Breast epithelium (tissue), 4 donors: Measurements from ENCODE around the gene RPAP2. TPM values are rescaled to one million over a fixed set of nuclear protein-coding genes. Genes with fewer than 3 reads are reported as not detected.

Experiments
- DNase-seq, 2 donors: peaks; one replicate each; pipeline ENCODE4 v3.0.0-alpha.2; 2019; ENCODE audit warnings: low spot score in 2 of 2
- H3K27ac ChIP-seq, 2 donors: fragments of 200-600 bp; sonication (generic) in 1 of 2; one replicate each; pipeline ENCODE4 v1.5.1; 2016 to 2019; ENCODE audit warnings: mild to moderate bottlenecking in 1 of 2
- H3K27me3 ChIP-seq, 2 donors: fragments of 200-600 bp; sonication (generic) in 1 of 2; one replicate each; pipeline versions ENCODE4 v1.5.1 to v1.6.0; 2017 to 2019; ENCODE audit warnings: control low read depth in 1 of 2, mild to moderate bottlenecking in 1 of 2
- H3K36me3 ChIP-seq: fragments of 200-600 bp; one replicate; pipeline ENCODE4 v1.5.1; 2019
- H3K4me1 ChIP-seq, 2 donors: fragments of 200-600 bp; sonication (generic); one replicate each; pipeline ENCODE4 v1.5.1; 2016 to 2019; ENCODE audit warnings: control low read depth in 1 of 2
- H3K4me3 ChIP-seq, 3 donors: fragments of 200-600 bp; sonication (generic); 1 replicate in 2 of 3; 2 replicates in 1 of 3; pipeline ENCODE4 v1.5.1; 2016 to 2019; ENCODE audit warnings: mild to moderate bottlenecking in 3 of 3, moderate library complexity in 2 of 3
- H3K9me3 ChIP-seq, 2 donors: fragments of 200-600 bp; sonication (generic) in 1 of 2; one replicate each; pipeline ENCODE4 v1.5.1; 2016 to 2019; ENCODE audit warnings: control low read depth in 1 of 2
- CTCF ChIP-seq, 3 donors: fragments of 450-650 bp; IDR thresholded peaks; one replicate each; pipeline ENCODE4 v1.5.1; 2016 to 2017; ENCODE audit warnings: antibody characterized with exemption in 3 of 3, mild to moderate bottlenecking in 3 of 3, moderate library complexity in 3 of 3
- POLR2A ChIP-seq: fragments of 450-650 bp; IDR thresholded peaks from one replicate; pipeline ENCODE4 v1.6.1; 2016; ENCODE audit warnings: antibody characterized with exemption, mild to moderate bottlenecking, moderate library complexity
- POLR2AphosphoS5 ChIP-seq, 3 donors: sonication (generic); formaldehyde crosslinking; IDR thresholded peaks; one replicate each; pipeline ENCODE4 v1.6.1; 2017; ENCODE audit warnings: antibody characterized with exemption in 3 of 3
- intact Hi-C: fragments of 100-400 bp; cut with DNase I; formaldehyde crosslinking; loops from one replicate; pipeline ENCODE4 v1.15.1; 2023; ENCODE audit warnings: low total_unique reads
- total RNA-seq, 3 donors: library from RNA; depleted of rRNA; stranded (reverse); fragments of >200 nt; gene quantifications; one replicate each; pipeline ENCODE4 v1.1.0, GENCODE V29; 2016

RPAP2 gene
- total RNA-seq, 3 donors from 2014 or later: 7.8 to 14.7 (median 12.3) TPM

GRCh38 chr1:92365378-92366039, 66.7 kb downstream of the RPAP2 start:
- H3K27ac ChIP-seq: no peak overlapping the region
- no peak for DNase-seq
- H3K4me1 ChIP-seq: no peaks in the 10 kb centered on the region
- H3K4me3 ChIP-seq: no peak overlapping the region
- no peaks in the 10 kb centered on the region for H3K9me3 ChIP-seq
- H3K27me3 ChIP-seq: no peaks in the 10 kb centered on the region
- intact Hi-C loops: no loop called here
- no peaks in the 10 kb centered on the region for H3K36me3 ChIP-seq
- TF ChIP-seq POLR2AphosphoS5 (IDR thresholded peaks at IDR 0.05) (no peak), POLR2A (no peak), CTCF (IDR thresholded peaks at IDR 0.05) (no peak)

- DNase-seq: no peak
- no peak for TF ChIP-seq POLR2A
- TF ChIP-seq POLR2AphosphoS5 (IDR thresholded peaks at IDR 0.05): no peak
- no peak for TF ChIP-seq CTCF (IDR thresholded peaks at IDR 0.05)
- no peaks in the 10 kb centered on the region for H3K27me3 ChIP-seq
- no peaks in the 10 kb centered on the region for H3K4me1 ChIP-seq
- intact Hi-C loops: no loop called here
- no peaks in the 10 kb centered on the region for H3K9me3 ChIP-seq
- no peak overlapping the region for H3K4me3 ChIP-seq
- no peaks in the 10 kb centered on the region for H3K36me3 ChIP-seq
- H3K27ac ChIP-seq: no peak overlapping the region
Observed at GRCh38 chr1:92366040-92366395, 67.2 kb downstream of the RPAP2 start.

GRCh38 chr1:92367496-92367895, 68.6 kb downstream of the RPAP2 start:
- TF ChIP-seq CTCF (IDR thresholded peaks at IDR 0.05) (no peak), POLR2AphosphoS5 (IDR thresholded peaks at IDR 0.05) (no peak), POLR2A (no peak)
- intact Hi-C loops: no loop called here
- no peak overlapping the region for H3K4me3 ChIP-seq

DNA sequence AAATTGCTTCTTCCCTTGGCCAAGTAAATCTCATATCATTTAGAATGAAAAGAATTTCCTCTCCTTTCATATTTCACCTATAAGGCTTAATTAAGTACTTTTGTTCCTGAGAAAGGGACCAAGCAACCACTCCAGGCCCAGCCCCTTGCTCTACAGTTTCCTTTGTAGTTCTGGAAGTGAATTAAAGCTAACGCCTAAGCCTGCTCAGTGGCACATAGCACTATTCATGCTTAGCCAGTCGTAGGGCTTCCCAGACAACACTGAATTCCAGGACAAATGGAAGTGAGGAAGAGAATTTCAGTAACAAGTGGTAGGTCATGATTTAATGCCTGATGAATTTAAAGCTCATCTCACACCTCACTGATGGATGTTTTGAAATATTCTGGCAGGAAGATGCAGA, 73.3 kb downstream of the RPAP2 start:
- H3K9me3 ChIP-seq: no peaks in the 10 kb centered on the region
- no peaks in the 10 kb centered on the region for H3K27me3 ChIP-seq
- no peak overlapping the region for H3K4me3 ChIP-seq
- H3K27ac ChIP-seq: no peak overlapping the region
- intact Hi-C loops: no loop called here
- H3K36me3 ChIP-seq: no peaks in the 10 kb centered on the region
- H3K4me1 ChIP-seq: no peaks in the 10 kb centered on the region
- TF ChIP-seq POLR2A (no peak), POLR2AphosphoS5 (IDR thresholded peaks at IDR 0.05) (no peak), CTCF (IDR thresholded peaks at IDR 0.05) (no peak)
- DNase-seq: no peak

More at GRCh38 chr1:92367496-92367895, 68.6 kb downstream of the RPAP2 start:
- Histone ChIP-seq H3K27ac (no peak overlapping the region), H3K4me1 (no peaks in the 10 kb centered on the region), H3K36me3 (no peaks in the 10 kb centered on the region), H3K9me3 (no peaks in the 10 kb centered on the region), H3K27me3 (no peaks in the 10 kb centered on the region)
- no peak for DNase-seq

GRCh38 chr1:92374223-92374622, 75.4 kb downstream of the RPAP2 start:
- no peaks in the 10 kb centered on the region for H3K4me1 ChIP-seq
- H3K9me3 ChIP-seq: no peaks in the 10 kb centered on the region
- no peaks in the 10 kb centered on the region for H3K27me3 ChIP-seq

More at GRCh38 chr1:92374223-92374622, 75.4 kb downstream of the RPAP2 start:
- Histone ChIP-seq H3K27ac (no peak overlapping the region), H3K4me3 (no peak overlapping the region), H3K36me3 (no peaks in the 10 kb centered on the region)
- TF ChIP-seq POLR2AphosphoS5 (IDR thresholded peaks at IDR 0.05): no peak
- TF ChIP-seq POLR2A: no peak
- no peak for TF ChIP-seq CTCF (IDR thresholded peaks at IDR 0.05)
- intact Hi-C loops: no loop called here
- no peak for DNase-seq
